SK-N-SH treated with all-trans-retinoic acid at 6 μM for 48 hours (cell line): ENCODE results near the gene LTBP1.

ENCODE experiments used
- ARNTL ChIP-seq: fragments of 450-650 bp; formaldehyde crosslinking; IDR thresholded peaks from 2 replicates; pipeline ENCODE4 v1.5.0; 2020; ENCODE audit warnings: low read depth, mild to moderate bottlenecking, moderate library complexity, borderline replicate concordance
- GLIS3 ChIP-seq: fragments of 250-450 bp; sonication (Bioruptor Pico); IDR thresholded peaks from 2 replicates; pipeline ENCODE4 v1.5.0; 2020; ENCODE audit warnings: mild to moderate bottlenecking, moderate library complexity
- PATZ1 ChIP-seq: fragments of 250-450 bp; sonication (Bioruptor Pico); IDR thresholded peaks from 2 replicates; pipeline ENCODE4 v1.8.0; 2020; ENCODE audit warnings: mild to moderate bottlenecking, moderate library complexity, borderline replicate concordance
- ZC3H10 ChIP-seq: fragments of 250-450 bp; sonication (Bioruptor Pico); IDR thresholded peaks from 2 replicates; pipeline ENCODE4 v1.5.1; 2021; ENCODE audit warnings: mild to moderate bottlenecking, moderate library complexity
- ZFP3 ChIP-seq: fragments of 250-450 bp; sonication (Bioruptor Pico); IDR thresholded peaks from 2 replicates; pipeline ENCODE4 v1.5.0; 2020; ENCODE audit warnings: mild to moderate bottlenecking, moderate library complexity
- ZNF70 ChIP-seq: fragments of 450-650 bp; formaldehyde crosslinking; IDR thresholded peaks from 2 replicates; pipeline ENCODE4 v1.5.0; 2020; ENCODE audit warnings: mild to moderate bottlenecking, moderate library complexity

GRCh38 chr2:33288011-33288410 is 341.3 kb downstream of the LTBP1 start:
- TF ChIP-seq GLIS3 (CRISPR knock-in tag) (no peak), ZNF70 (CRISPR knock-in tag) (no peak), PATZ1 (CRISPR knock-in tag) (no peak), ZC3H10 (no peak), ZFP3 (CRISPR knock-in tag) (no peak), ARNTL (CRISPR knock-in tag) (no peak)
